IMR-90 (cell line): ENCODE results near the gene LTB4R2.

Experiments
- BHLHE40 ChIP-seq: fragments of 150-350 bp; IDR thresholded peaks from 2 replicates; pipeline ENCODE4 v1.6.1; 2016; ENCODE audit warnings: mild to moderate bottlenecking, low read depth, low read length
- CEBPB ChIP-seq: IDR thresholded peaks from 2 replicates; pipeline ENCODE4 v1.6.1; 2012; ENCODE audit warnings: low read depth, low read length, improper control_type of control experiment
- CTCF ChIP-seq: conservative IDR thresholded peaks from 2 replicates; pipeline ENCODE4 v1.5.1; 2012; ENCODE audit warnings: mild to moderate bottlenecking, low read depth, low read length, improper control_type of control experiment
- FOS ChIP-seq: fragments of 150-350 bp; IDR thresholded peaks from 2 replicates; pipeline ENCODE4 v1.6.1; 2016; ENCODE audit warnings: low read depth, low read length
- MAFK ChIP-seq: IDR thresholded peaks from 2 replicates; pipeline ENCODE4 v1.6.1; 2012; ENCODE audit warnings: low read depth, low read length, improper control_type of control experiment
- MXI1 ChIP-seq: IDR thresholded peaks from 2 replicates; pipeline ENCODE4 v1.6.1; 2012; ENCODE audit warnings: low read depth, mild to moderate bottlenecking, low read length, moderate library complexity, borderline replicate concordance
- POLR2A ChIP-seq: IDR thresholded peaks from 2 replicates; pipeline ENCODE4 v1.6.1; 2012; ENCODE audit warnings: mild to moderate bottlenecking, low read depth, low read length
- RAD21 ChIP-seq: IDR thresholded peaks from 2 replicates; pipeline ENCODE4 v1.6.1; 2012; ENCODE audit warnings: low read length, improper control_type of control experiment
- RCOR1 ChIP-seq: IDR thresholded peaks from 2 replicates; pipeline ENCODE4 v1.6.1; 2012; ENCODE audit warnings: mild to moderate bottlenecking, low read length, improper control_type of control experiment; ENCODE audit not compliant: insufficient replicate concordance
- RFX5 ChIP-seq: IDR thresholded peaks from 2 replicates; pipeline ENCODE4 v1.8.0; 2012; ENCODE audit warnings: low read depth, mild to moderate bottlenecking, low read length, moderate library complexity
- SMC3 ChIP-seq: fragments of 150-350 bp; IDR thresholded peaks from 2 replicates; pipeline ENCODE4 v1.6.1; 2016; ENCODE audit warnings: low read depth, mild to moderate bottlenecking, antibody characterized with exemption, low read length, moderate library complexity
- TF ChIP-seq, protein P1 (sequence below): fragments of 150-350 bp; IDR thresholded peaks from 2 replicates; pipeline ENCODE4 v1.6.1; 2016; ENCODE audit warnings: low read depth, mild to moderate bottlenecking, low read length, moderate library complexity, borderline replicate concordance
- TF ChIP-seq, protein P2 (sequence below): fragments of 150-350 bp; IDR thresholded peaks from 2 replicates; pipeline ENCODE4 v1.6.1; 2017; ENCODE audit warnings: mild to moderate bottlenecking, antibody characterized with exemption, low read length, low read depth

DNA sequence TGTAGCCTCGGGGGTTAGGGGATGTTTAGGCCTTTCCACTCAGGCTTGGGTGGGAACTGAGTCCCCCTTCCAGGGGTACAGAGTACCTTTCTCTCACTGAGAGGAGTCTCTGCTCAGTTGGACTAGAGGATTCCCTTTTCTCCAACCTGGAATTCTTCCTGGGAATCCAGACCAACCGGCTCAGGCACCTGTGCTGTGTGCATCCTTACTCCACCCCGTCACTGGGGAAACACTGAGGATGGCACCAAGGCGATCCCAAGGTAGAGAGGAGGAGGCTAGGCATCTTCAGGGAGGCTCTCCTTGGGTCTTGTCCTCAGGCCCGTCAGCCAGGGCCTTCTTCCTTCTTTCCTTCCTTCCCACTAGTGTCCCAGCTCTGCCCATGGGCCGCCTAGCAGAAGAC, 46.1 kb upstream of the LTB4R2 start:
- TF ChIP-seq SMC3 (no peak), CTCF (no peak), RFX5 (no peak), POLR2A (no peak), FOS (no peak), BHLHE40 (no peak), RCOR1 (no peak), MAFK (no peak), CEBPB (no peak), RAD21 (no peak), MXI1 (no peak)
- TF ChIP-seq, protein P1, sequence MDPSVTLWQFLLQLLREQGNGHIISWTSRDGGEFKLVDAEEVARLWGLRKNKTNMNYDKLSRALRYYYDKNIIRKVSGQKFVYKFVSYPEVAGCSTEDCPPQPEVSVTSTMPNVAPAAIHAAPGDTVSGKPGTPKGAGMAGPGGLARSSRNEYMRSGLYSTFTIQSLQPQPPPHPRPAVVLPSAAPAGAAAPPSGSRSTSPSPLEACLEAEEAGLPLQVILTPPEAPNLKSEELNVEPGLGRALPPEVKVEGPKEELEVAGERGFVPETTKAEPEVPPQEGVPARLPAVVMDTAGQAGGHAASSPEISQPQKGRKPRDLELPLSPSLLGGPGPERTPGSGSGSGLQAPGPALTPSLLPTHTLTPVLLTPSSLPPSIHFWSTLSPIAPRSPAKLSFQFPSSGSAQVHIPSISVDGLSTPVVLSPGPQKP: no peak
- TF ChIP-seq, protein P2, sequence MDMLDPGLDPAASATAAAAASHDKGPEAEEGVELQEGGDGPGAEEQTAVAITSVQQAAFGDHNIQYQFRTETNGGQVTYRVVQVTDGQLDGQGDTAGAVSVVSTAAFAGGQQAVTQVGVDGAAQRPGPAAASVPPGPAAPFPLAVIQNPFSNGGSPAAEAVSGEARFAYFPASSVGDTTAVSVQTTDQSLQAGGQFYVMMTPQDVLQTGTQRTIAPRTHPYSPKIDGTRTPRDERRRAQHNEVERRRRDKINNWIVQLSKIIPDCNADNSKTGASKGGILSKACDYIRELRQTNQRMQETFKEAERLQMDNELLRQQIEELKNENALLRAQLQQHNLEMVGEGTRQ: no peak
